Endodermal cell (in vitro differentiated cells): ENCODE measurements around the gene TMIE. TPM values are rescaled to one million over a fixed set of nuclear protein-coding genes. Genes with fewer than 3 reads are reported as not detected.

Source experiments
- DNase-seq: peaks from one replicate; pipeline ENCODE4 v3.0.0-alpha.2; 2017
- H3K27ac ChIP-seq: 2 replicates; pipeline ENCODE4 v1.5.1; 2013; ENCODE audit warnings: mild to moderate bottlenecking, low read depth, low read length, moderate library complexity
- H3K27me3 ChIP-seq: 2 replicates; pipeline ENCODE4 v1.6.1; 2013; ENCODE audit warnings: mild to moderate bottlenecking, low read length, moderate library complexity; ENCODE audit not compliant: insufficient read depth, control insufficient read depth, poor library complexity, severe bottlenecking
- H3K36me3 ChIP-seq: 2 replicates; pipeline ENCODE4 v1.7.0; 2013; ENCODE audit warnings: mild to moderate bottlenecking, low read length, moderate library complexity; ENCODE audit not compliant: control insufficient read depth, insufficient read depth
- H3K4me1 ChIP-seq: one replicate; pipeline ENCODE4 v1.7.0; 2013; ENCODE audit warnings: low read length; ENCODE audit not compliant: control insufficient read depth, insufficient read depth
- H3K4me3 ChIP-seq: 2 replicates; pipeline ENCODE4 v1.5.1; 2013; ENCODE audit warnings: mild to moderate bottlenecking, low read length, moderate library complexity
- H3K9ac ChIP-seq: 2 replicates; pipeline ENCODE4 v1.6.1; 2013; ENCODE audit warnings: mild to moderate bottlenecking, low read length, moderate library complexity; ENCODE audit not compliant: poor library complexity, severe bottlenecking; ENCODE audit errors: extremely low read depth
- H3K9me3 ChIP-seq: 2 replicates; pipeline ENCODE4 v1.6.1; 2013; ENCODE audit warnings: mild to moderate bottlenecking, low read length, moderate library complexity; ENCODE audit not compliant: control insufficient read depth
- H3K27ac Mint-ChIP-seq: 2 replicates; pipeline ENCODE4 v1.8.0; 2020; ENCODE audit warnings: mixed read lengths
- H3K27me3 Mint-ChIP-seq: 2 replicates; pipeline ENCODE4 v1.8.0; 2021; ENCODE audit warnings: mild to moderate bottlenecking, mixed read lengths; ENCODE audit not compliant: insufficient read depth
- H3K36me3 Mint-ChIP-seq: 2 replicates; pipeline ENCODE4 v1.8.0; 2020; ENCODE audit warnings: low read depth, mixed read lengths
- H3K4me1 Mint-ChIP-seq: 2 replicates; pipeline ENCODE4 v1.8.0; 2020; ENCODE audit warnings: mixed read lengths
- H3K4me3 Mint-ChIP-seq: 2 replicates; pipeline ENCODE4 v1.8.0; 2020; ENCODE audit warnings: mild to moderate bottlenecking, moderate library complexity, mixed read lengths
- H3K9me3 Mint-ChIP-seq: 2 replicates; pipeline ENCODE4 v1.8.0; 2020; ENCODE audit warnings: mild to moderate bottlenecking, mixed read lengths
- CTCF ChIP-seq: fragments of 200-600 bp; sonication (generic); conservative IDR thresholded peaks from 2 replicates; pipeline ENCODE4 v1.5.0; 2021; ENCODE audit warnings: antibody characterized with exemption, mild to moderate bottlenecking
- WGBS, 2 experiments: methylation state at CpG; one replicate each; pipeline versions ENCODE4 v1.1.5 to v1.1.7; 2013; ENCODE audit warnings: missing lambda C conversion rate in 2 of 2, mixed read lengths in 1 of 2; ENCODE audit not compliant: insufficient coverage in 1 of 2, insufficient read length in 1 of 2; 5-methylcytosine and 5-hydroxymethylcytosine counted together
- total RNA-seq, 2 donors: library from RNA; stranded (reverse); fragmentation: NEBNext Ultra II Directional in 1 of 2; extraction: Animal tissue kit (Norgen Biotek cat#: 25700) in 1 of 2; gene quantifications; 2 replicates in 1 of 2; 3 replicates in 1 of 2; pipeline ENCODE4 v1.2.1, GENCODE V29; 2021

Gene TMIE
- total RNA-seq, 2 donors from 2014 or later: 1.0 to 1.1 TPM

- Histone ChIP-seq H3K4me1 (no peaks in the 10 kb centered on the region), H3K9ac (no peak overlapping the region), H3K4me3 (no peak overlapping the region), H3K27ac (no peak overlapping the region), H3K36me3 (no peaks in the 10 kb centered on the region), H3K27me3 (no peaks in the 10 kb centered on the region), H3K9me3 (no peaks in the 10 kb centered on the region)
- 93 to 97% methylated on average over 3 to 5 of the region's 5 CpGs for WGBS, 2 experiments
- no peak for TF ChIP-seq CTCF
- no peak for DNase-seq
- H3K27ac Mint-ChIP-seq: no peak overlapping the region
- H3K4me1 Mint-ChIP-seq: no peaks in the 10 kb centered on the region
- H3K36me3 Mint-ChIP-seq: no peaks in the 10 kb centered on the region
- no peaks in the 10 kb centered on the region for H3K9me3 Mint-ChIP-seq
- no peak overlapping the region for H3K4me3 Mint-ChIP-seq
- no peaks in the 10 kb centered on the region for H3K27me3 Mint-ChIP-seq
These were observed 21.5 kb upstream of the TMIE start for GRCh38 chr3:46679681-46680080.

- Histone ChIP-seq H3K9me3 (no peaks in the 10 kb centered on the region), H3K4me1 (no peaks in the 10 kb centered on the region), H3K36me3 (no peaks in the 10 kb centered on the region), H3K4me3 (no peak overlapping the region), H3K9ac (no peak overlapping the region), H3K27ac (no peak overlapping the region), H3K27me3 (no peaks in the 10 kb centered on the region)
- DNase-seq: no peak
- Mint-ChIP-seq H3K27ac (peak overlapping the region; percentile 16), H3K4me3 (no peak overlapping the region), H3K4me1 (no peaks in the 10 kb centered on the region), H3K9me3 (no peaks in the 10 kb centered on the region), H3K36me3 (no peaks in the 10 kb centered on the region), H3K27me3 (no peaks in the 10 kb centered on the region)
- WGBS, 2 experiments: 91 to 100% methylated on average over 3 to 9 of the region's 9 CpGs
- TF ChIP-seq CTCF: no peak
These were observed 20.8 kb upstream of the TMIE start for GRCh38 chr3:46680298-46680826.

- H3K4me3 ChIP-seq: no peak overlapping the region
- Mint-ChIP-seq H3K9me3 (no peaks in the 10 kb centered on the region), H3K4me3 (no peak overlapping the region), H3K4me1 (no peaks in the 10 kb centered on the region), H3K27me3 (no peaks in the 10 kb centered on the region), H3K36me3 (no peaks in the 10 kb centered on the region), H3K27ac (no peak overlapping the region)
- DNase-seq: no peak
- H3K9me3 ChIP-seq: no peaks in the 10 kb centered on the region
- no peak overlapping the region for H3K9ac ChIP-seq
- 90 to 93% methylated on average over 4 to 10 of the region's 10 CpGs for WGBS, 2 experiments
- TF ChIP-seq CTCF: no peak
- no peak overlapping the region for H3K27ac ChIP-seq
- H3K27me3 ChIP-seq: no peaks in the 10 kb centered on the region
- H3K36me3 ChIP-seq: no peaks in the 10 kb centered on the region
- H3K4me1 ChIP-seq: no peaks in the 10 kb centered on the region
These were observed 19.8 kb upstream of the TMIE start for GRCh38 chr3:46681387-46681786.
